ENCODE results near the gene TBPL1. TPM values are rescaled to one million over a fixed set of nuclear protein-coding genes. Genes with fewer than 3 reads are reported as not detected.

TBPL1 gene
- polyA plus RNA-seq, 1 donor (not counting 4 experiments of a cell fraction or from before 2014, with no cell fraction given): 39.1 TPM

GRCh38 chr6:133937909-133938308 lies 15.1 kb upstream of the TBPL1 start:
- no peak overlapping the region for H3K27ac ChIP-seq (ENCODE audit: control insufficient read depth, insufficient read depth, low read length)
- H3K4me3 ChIP-seq (ENCODE audit: control insufficient read depth in 2 of 3, extremely low read depth in 1 of 3, insufficient read depth in 2 of 3, low read depth in 1 of 3, low read length in 3 of 3): no peak overlapping the region
- no peaks in the 10 kb centered on the region for H3K79me2 ChIP-seq (ENCODE audit: control insufficient read depth, insufficient read depth, low read length)
- DNase-seq (ENCODE audit: low read depth, low spot score): no peak
- no peaks in the 10 kb centered on the region for H3K4me1 ChIP-seq (ENCODE audit: control insufficient read depth, extremely low read depth, insufficient read depth, low read length)
- dilution Hi-C loops (cut with MboI; ENCODE audit: extremely low pct_ligation_motif_present, low sequenced_read_pairs): no loop called here
- no peaks in the 10 kb centered on the region for H3K36me3 ChIP-seq (ENCODE audit: control insufficient read depth in 2 of 2, extremely low read depth in 1 of 2, insufficient read depth in 2 of 2, low read length in 2 of 2)
- H2AFZ ChIP-seq (ENCODE audit: control insufficient read depth, low read length): no peak overlapping the region
- no peaks in the 10 kb centered on the region for H3K9me3 ChIP-seq (ENCODE audit: control insufficient read depth, low read depth, low read length)
- H3K4me2 ChIP-seq (ENCODE audit: control insufficient read depth, extremely low read depth, insufficient read depth, low read depth, low read length): no peak overlapping the region
- no peaks in the 10 kb centered on the region for H4K20me1 ChIP-seq (ENCODE audit: control insufficient read depth, extremely low read depth, insufficient read depth, low read length)
- no peak for TF ChIP-seq EZH2 (IDR thresholded peaks at IDR 0.05; ENCODE audit: low read length)
- TF ChIP-seq CTCF (optimal IDR thresholded peaks at IDR 0.05 in 1 of 3, IDR thresholded peaks at IDR 0.05 in 1 of 3, conservative IDR thresholded peaks at IDR 0.05 in 1 of 3; ENCODE audit: extremely low read depth in 1 of 3, insufficient read depth in 2 of 3, low read length in 3 of 3): no peak
- no peak for FAIRE-seq
- H3K27me3 ChIP-seq (ENCODE audit: control insufficient read depth, extremely low read depth, insufficient read depth, low read length): no peaks in the 10 kb centered on the region
- no peaks in the 10 kb centered on the region for H3K9me1 ChIP-seq (ENCODE audit: control insufficient read depth, extremely low read depth, insufficient read depth, low read length)
- no peak overlapping the region for H3K9ac ChIP-seq (ENCODE audit: control insufficient read depth, extremely low read depth, insufficient read depth, low read length)

GRCh38 chr6:133938533-133938932 lies 14.5 kb upstream of the TBPL1 start:
- Histone ChIP-seq H3K9ac (ENCODE audit: control insufficient read depth, extremely low read depth, insufficient read depth, low read length) (no peak overlapping the region), H3K36me3 (ENCODE audit: control insufficient read depth in 2 of 2, extremely low read depth in 1 of 2, insufficient read depth in 2 of 2, low read length in 2 of 2) (no peaks in the 10 kb centered on the region), H3K4me1 (ENCODE audit: control insufficient read depth, extremely low read depth, insufficient read depth, low read length) (no peaks in the 10 kb centered on the region), H3K27me3 (ENCODE audit: control insufficient read depth, extremely low read depth, insufficient read depth, low read length) (no peaks in the 10 kb centered on the region), H2AFZ (ENCODE audit: control insufficient read depth, low read length) (no peak overlapping the region), H3K9me3 (ENCODE audit: control insufficient read depth, low read depth, low read length) (no peaks in the 10 kb centered on the region), H3K4me2 (ENCODE audit: control insufficient read depth, extremely low read depth, insufficient read depth, low read depth, low read length) (no peak overlapping the region), H3K4me3 (ENCODE audit: control insufficient read depth in 2 of 3, extremely low read depth in 1 of 3, insufficient read depth in 2 of 3, low read depth in 1 of 3, low read length in 3 of 3) (no peak overlapping the region), H3K79me2 (ENCODE audit: control insufficient read depth, insufficient read depth, low read length) (no peaks in the 10 kb centered on the region), H4K20me1 (ENCODE audit: control insufficient read depth, extremely low read depth, insufficient read depth, low read length) (no peaks in the 10 kb centered on the region), H3K9me1 (ENCODE audit: control insufficient read depth, extremely low read depth, insufficient read depth, low read length) (no peaks in the 10 kb centered on the region), H3K27ac (ENCODE audit: control insufficient read depth, insufficient read depth, low read length) (no peak overlapping the region)
- dilution Hi-C loops (cut with MboI; ENCODE audit: extremely low pct_ligation_motif_present, low sequenced_read_pairs): no loop called here
- DNase-seq (ENCODE audit: low read depth, low spot score) (no peak), FAIRE-seq (no peak)
- TF ChIP-seq EZH2 (IDR thresholded peaks at IDR 0.05; ENCODE audit: low read length) (no peak), CTCF (optimal IDR thresholded peaks at IDR 0.05 in 1 of 3, IDR thresholded peaks at IDR 0.05 in 1 of 3, conservative IDR thresholded peaks at IDR 0.05 in 1 of 3; ENCODE audit: extremely low read depth in 1 of 3, insufficient read depth in 2 of 3, low read length in 3 of 3) (no peak)
